ENCODE measurements around the gene TMEM203. TPM values are rescaled to one million over a fixed set of nuclear protein-coding genes. Genes with fewer than 3 reads are reported as not detected.

The TMEM203 gene
- total RNA-seq, 1 experiment from 2014 or later = 35.5 TPM

DNA sequence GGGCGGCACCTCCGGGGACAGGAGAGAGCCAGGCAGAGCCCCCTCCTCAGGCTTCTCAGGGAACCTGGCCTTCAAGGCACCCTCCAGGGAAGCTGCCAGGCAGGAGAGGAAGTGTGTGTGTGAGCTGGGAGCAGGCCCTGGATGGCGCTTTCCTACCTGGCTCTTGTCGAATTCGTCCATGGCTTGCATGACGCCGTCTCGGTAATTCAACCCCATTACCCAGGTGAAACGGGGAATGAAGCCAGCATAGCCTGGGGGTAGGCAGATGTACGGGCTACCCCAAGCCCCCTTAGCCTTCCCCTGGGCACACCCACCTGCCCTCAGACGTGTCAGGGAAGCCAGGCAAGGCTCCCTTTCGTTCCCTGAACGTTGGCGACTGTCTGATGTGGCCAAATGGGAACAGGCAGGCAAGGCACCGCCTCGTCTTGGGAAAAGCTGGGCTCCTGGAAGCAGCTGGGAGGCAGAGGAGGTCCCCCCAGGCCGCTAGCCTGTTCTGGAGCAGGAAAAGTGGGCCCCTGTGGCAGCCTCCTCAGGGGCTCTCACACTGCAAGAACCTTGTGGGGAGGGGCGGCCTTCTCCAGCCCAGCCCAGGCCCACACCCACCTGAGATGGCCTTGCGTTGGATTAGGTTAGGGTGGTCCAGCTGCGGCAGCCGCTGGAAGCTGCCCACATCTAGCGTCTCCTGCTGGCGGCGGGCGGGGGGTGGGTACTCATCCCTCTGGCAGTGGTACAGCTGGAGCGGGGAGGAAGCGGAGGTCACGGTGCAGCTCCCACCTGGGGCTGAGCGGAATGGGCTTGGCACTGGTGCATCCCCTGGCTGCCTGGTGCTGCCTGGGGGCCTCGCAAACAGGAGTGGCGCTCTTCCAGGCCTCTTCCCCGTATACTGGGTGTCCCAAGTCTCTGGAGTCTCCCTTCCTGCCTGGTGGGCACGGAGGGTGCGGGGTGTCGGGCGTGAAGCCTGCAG lies 39.3 kb upstream of the TMEM203 start:
- Histone ChIP-seq H2BK120ac (ENCODE audit: low read depth, low read length, poor library complexity, severe bottlenecking) (no peak overlapping the region), H2BK5ac (ENCODE audit: insufficient read length, low read length) (no peak overlapping the region), H4K20me1 (ENCODE audit: control insufficient read depth, insufficient read depth, insufficient read length) (peaks cover 3% of the 10 kb centered on the region), H4K91ac (ENCODE audit: insufficient read length, low read depth, low read length) (no peak overlapping the region), H3K4me2 (ENCODE audit: insufficient read depth, insufficient read length, low read length) (no peak overlapping the region), H3K9ac (ENCODE audit: extremely low read depth, insufficient read length, low read length) (no peak overlapping the region), H3K79me1 (ENCODE audit: insufficient read depth, low read depth, low read length, poor library complexity, severe bottlenecking) (no peaks in the 10 kb centered on the region), H2BK20ac (ENCODE audit: low read depth, low read length, poor library complexity, severe bottlenecking) (no peak overlapping the region), H2BK12ac (ENCODE audit: insufficient read length, low read depth, low read length) (no peak overlapping the region), H4K5ac (ENCODE audit: insufficient read length, low read depth, low read length) (no peak overlapping the region), H3K23ac (ENCODE audit: insufficient read length, low read depth, low read length) (no peak overlapping the region), H3K14ac (ENCODE audit: insufficient read depth, low read length) (no peak overlapping the region), H2AFZ (ENCODE audit: low read length) (no peak overlapping the region), H3K4ac (ENCODE audit: low read depth, low read length) (no peak overlapping the region), H4K8ac (replicated peaks; ENCODE audit: insufficient read length, low read depth, low read length) (no peak overlapping the region), H3T11ph (ENCODE audit: low read length) (no peak overlapping the region), H3K79me2 (ENCODE audit: insufficient read depth, low read length) (no peaks in the 10 kb centered on the region), H3K9me3 (ENCODE audit: control insufficient read depth, low read depth, low read length) (no peaks in the 10 kb centered on the region), H3K18ac (ENCODE audit: insufficient read length, low read depth, low read length) (no peak overlapping the region), H3K27me3 (ENCODE audit: insufficient read depth, low read length) (no peaks in the 10 kb centered on the region), H3K56ac (ENCODE audit: insufficient read length, low read depth, low read length) (no peak overlapping the region), H3K27ac (ENCODE audit: insufficient read length, low read depth, low read length) (no peak overlapping the region), H3K4me1 (ENCODE audit: insufficient read depth, low read length) (no peaks in the 10 kb centered on the region; the same call in 1 of the 2 replicates), H2BK15ac (ENCODE audit: low read depth, low read length) (no peak overlapping the region), H2AK5ac (ENCODE audit: insufficient read length, low read length) (no peak overlapping the region), H3K23me2 (ENCODE audit: insufficient read length, low read depth, low read length, poor library complexity, severe bottlenecking) (peaks cover 12% of the 10 kb centered on the region)
- H3K4me3 Mint-ChIP-seq = peak overlapping the region in 1 of 2 experiments; percentile 54; a peak in 2 of 5 replicates
- no CpG with 5 or more reads among the region's 36 CpGs for WGBS (ENCODE audit: extremely low coverage, insufficient read length, low lambda C conversion rate)
- peak overlapping the region; percentile 39 to 80 (median 79); a peak in 5 of 7 replicates for H3K27ac Mint-ChIP-seq
- TF ChIP-seq, protein P1, sequence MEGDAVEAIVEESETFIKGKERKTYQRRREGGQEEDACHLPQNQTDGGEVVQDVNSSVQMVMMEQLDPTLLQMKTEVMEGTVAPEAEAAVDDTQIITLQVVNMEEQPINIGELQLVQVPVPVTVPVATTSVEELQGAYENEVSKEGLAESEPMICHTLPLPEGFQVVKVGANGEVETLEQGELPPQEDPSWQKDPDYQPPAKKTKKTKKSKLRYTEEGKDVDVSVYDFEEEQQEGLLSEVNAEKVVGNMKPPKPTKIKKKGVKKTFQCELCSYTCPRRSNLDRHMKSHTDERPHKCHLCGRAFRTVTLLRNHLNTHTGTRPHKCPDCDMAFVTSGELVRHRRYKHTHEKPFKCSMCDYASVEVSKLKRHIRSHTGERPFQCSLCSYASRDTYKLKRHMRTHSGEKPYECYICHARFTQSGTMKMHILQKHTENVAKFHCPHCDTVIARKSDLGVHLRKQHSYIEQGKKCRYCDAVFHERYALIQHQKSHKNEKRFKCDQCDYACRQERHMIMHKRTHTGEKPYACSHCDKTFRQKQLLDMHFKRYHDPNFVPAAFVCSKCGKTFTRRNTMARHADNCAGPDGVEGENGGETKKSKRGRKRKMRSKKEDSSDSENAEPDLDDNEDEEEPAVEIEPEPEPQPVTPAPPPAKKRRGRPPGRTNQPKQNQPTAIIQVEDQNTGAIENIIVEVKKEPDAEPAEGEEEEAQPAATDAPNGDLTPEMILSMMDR (conservative IDR thresholded peaks at IDR 0.05) = no peak
- H3K4me1 Mint-ChIP-seq = peaks cover 17 to 26% of the 10 kb centered on the region in 2 experiments
- no peaks in the 10 kb centered on the region; a peak in 2 of 5 replicates for H3K9me3 Mint-ChIP-seq
- DNase-seq = peak; percentile 67
- peaks cover 35% of the 10 kb centered on the region for H3K27me3 Mint-ChIP-seq (ENCODE audit: low read depth)
- H3K36me3 Mint-ChIP-seq (ENCODE audit: insufficient read depth in 1 of 3, low read depth in 3 of 3) = peaks cover 19 to 26% (median 19%) of the 10 kb centered on the region in 3 experiments
